Skeletal muscle cell (primary cell): Measurements from ENCODE around the gene EFHC1.

ENCODE experiments used
- DNase-seq: peaks from one replicate; pipeline ENCODE4 v3.0.0-alpha.2; 2010; ENCODE audit warnings: low read depth
- H3K4me3 ChIP-seq: 2 replicates; pipeline ENCODE4 v1.5.1; 2011; ENCODE audit warnings: low read depth, mild to moderate bottlenecking, control low read depth, low read length, moderate library complexity

The EFHC1 gene

DNA sequence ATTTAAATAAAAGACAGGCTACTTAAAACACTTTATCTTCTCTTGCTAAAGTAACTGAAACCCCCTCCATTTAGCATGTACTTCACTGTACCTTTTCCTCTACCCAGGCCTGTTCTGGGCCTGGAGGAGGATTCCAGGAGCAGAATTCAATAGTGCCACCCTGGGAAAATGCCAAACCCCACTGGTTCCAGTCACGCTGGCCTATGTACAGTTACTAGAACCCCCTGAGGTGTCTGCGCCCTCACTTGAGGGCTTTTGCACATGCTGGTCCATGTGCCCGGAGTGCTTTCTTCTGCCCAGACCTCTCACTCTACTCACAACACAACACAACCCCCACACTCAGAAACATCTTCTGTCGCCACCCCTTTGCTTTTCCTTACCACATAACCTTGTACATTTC, 111.3 kb downstream of the EFHC1 start:
- H3K4me3 ChIP-seq = no peak overlapping the region
- no peak for DNase-seq

DNA sequence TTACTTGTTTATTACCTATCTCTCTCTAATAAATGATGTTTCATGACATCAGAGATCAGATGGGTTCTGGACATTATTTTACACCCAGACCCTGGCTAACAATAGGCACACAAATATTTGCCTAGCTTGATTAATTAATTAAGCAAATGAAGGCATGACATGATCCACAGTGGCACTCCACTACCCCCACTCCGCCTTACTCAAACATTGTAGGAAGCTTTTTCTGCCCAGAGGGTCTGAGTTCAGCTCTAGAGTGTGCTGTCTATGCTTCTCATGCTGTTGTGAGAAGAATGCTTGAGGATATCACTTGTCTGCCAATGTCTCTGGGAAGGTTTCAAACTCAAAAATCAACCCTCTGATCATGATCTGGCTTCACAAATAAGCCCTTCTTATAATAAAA, 111.7 kb downstream of the EFHC1 start:
- no peak for DNase-seq

DNA sequence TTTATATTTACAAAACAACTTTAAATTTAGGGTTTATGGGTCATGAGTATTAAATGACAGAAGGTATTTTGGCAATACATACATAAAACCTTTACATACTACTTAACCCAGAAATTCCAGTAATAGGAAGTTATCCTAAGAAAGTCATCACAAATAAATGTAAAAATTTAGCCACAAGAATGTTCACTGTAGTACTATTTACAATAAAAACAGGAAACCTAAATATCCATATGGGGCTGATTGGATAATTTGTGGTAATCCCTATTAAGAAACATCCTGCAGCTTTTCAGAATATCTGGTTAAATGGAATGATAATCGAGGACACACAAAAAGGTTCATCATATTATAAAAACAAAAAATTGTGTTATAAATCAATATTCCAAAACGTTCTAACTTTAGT, 112.3 kb downstream of the EFHC1 start:
- no peak for DNase-seq
- H3K4me3 ChIP-seq = no peak overlapping the region

More for the DNA sequence above, 111.7 kb downstream of the EFHC1 start:
- H3K4me3 ChIP-seq = no peak overlapping the region

DNA sequence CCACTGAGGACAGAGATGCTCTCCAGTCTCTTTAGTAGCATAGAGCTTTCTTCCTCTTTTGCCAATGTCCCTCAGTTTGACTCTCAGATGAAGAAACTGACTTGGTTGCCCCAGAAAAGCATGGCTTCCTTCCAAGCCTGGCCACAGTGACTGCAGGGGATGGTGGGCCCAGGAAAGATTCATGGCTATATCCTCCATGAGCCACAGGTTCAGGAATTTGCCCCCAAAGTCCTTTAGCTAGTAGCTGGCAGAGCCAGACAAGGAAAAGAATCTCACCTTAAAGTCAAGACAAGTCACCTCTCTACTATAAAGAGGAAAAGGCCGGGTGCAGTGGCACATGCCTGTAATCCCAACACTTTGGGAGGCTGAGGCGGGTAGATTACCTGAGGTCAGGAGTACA, 113.3 kb downstream of the EFHC1 start:
- H3K4me3 ChIP-seq = no peak overlapping the region
- no peak for DNase-seq

DNA sequence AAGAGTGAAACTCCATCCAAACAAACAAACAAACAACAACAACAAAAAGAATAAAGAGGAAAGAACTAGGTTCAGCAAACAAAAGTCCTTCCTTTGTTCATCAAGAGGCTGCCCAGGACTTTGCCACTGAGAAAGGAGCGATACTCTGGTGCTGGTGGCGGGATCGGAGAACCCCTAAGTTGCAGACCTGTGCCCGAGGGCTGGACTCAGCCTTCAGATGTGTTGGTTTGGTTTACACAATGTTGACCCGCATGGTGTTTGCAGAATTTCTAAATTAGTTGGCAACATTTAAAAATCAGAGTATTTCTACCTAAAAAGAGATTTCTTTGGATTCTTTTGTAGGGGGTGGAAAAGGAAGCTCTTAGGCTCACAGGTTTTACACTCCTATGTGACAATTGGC, 114.2 kb downstream of the EFHC1 start:
- no peak overlapping the region for H3K4me3 ChIP-seq
- DNase-seq = no peak

DNA sequence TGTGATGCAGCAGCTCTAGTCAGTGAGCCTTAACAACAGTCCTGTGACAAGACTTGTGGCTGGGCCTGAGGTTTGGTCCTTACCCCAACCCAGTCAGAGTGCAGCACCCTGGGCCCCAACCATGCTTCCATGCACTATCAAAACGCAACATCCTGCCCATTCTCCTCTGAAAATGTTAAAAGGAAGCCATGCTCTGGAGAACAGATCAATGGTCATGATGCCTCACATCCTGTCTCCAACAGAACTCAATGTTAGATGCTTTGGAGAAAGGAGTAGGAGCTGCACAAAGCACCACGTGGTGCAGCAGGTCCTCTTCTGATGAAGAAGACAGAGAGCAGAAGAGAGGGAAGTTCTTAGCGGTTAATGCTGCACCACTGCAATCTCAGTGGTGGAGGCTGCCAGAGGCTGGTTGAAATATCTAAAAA, 114.8 kb downstream of the EFHC1 start:
- no peak for DNase-seq
- no peak overlapping the region for H3K4me3 ChIP-seq

DNA sequence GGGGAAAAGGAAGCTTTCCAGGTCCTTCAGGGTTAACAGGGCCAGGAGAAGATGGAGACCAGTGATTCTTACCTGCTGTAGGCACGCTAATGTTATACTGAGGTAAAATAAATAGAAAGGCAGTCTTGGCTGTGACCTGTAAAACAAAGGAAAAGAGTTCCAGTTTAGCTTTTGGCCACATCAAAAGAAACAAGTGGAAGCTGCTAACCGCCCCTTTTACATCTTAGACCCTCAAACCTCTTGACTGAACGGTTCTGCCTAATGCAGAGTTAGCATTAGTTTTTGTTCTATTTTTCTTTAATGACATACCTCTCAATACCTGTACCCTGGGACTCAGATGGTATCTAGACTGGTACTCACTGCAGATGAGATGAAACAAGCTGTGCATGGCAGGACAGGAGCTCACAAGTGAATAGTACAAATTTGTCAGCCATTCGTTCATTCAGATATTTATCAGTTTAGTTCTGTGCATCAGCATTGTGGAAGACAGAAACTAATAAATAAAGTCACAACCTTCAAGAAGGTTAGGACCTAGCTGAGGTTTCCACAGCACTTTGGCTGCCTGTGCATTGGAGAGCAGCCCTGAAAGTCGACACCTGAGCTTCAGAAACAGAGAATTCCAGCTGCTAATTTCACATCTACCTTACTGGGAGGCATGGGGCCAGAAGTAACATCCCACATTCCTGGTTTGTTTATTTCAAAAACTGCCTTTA, 115.7 kb downstream of the EFHC1 start:
- H3K4me3 ChIP-seq = no peak overlapping the region
- DNase-seq = no peak

DNA sequence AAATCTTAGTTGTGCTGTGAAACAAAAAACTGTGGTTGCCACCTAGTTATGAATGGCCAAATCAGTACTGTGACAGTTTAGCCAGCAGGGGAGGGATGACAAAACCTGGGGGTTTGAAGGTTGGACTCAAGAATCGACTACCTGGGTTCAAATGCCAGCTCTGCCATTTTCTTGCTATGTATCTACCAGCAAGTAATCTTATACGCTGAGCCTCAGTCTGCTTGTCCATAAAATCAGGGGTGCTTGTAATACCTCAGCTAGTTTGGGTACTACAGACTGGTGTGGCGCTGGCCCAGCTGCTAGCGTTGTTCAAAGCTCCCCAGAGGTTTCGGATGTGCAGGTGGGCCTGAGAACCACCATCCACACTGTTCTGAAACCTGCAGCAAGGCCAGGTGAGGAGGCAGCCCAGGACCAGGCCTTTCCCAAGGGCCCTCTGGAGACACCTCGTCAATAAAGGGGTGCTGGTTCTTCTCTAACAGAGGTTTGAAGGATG, 116.3 kb downstream of the EFHC1 start:
- DNase-seq = no peak
- no peak overlapping the region for H3K4me3 ChIP-seq

DNA sequence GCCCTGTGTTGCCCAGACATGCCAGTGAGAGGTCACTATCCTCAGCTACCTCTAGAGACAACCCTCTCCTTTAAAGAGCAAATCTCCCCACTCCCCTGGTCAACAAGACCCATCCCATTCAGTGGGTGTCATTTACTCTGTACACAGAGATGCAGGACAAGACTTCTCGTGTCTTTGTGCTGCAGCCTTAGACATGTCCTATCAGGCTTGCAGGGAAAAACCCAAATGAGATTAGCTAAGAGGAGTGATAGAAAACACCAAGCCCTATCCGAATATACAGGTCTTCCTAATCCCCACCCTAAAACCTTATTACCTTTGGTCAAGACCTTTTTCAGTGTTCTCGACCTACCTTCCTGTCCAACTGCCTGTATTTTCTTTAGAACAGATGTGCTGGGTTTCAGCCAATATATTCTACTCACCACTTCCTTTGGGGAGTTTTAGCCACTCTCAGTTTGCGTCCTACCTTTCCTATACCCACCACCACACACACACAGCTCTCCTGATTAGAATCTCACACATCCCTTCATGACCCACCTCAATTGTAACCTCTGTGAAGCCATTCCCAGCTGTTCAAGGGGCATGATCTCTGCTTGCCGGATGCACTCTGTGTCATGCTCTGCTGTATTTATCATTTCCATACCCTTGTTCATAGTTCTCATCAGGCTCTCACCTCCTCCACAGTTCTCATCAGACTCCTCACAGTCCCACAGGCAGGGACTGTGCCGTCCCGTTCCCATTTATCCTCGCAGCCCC, 117.0 kb downstream of the EFHC1 start:
- DNase-seq = no peak
- no peak overlapping the region for H3K4me3 ChIP-seq

DNA sequence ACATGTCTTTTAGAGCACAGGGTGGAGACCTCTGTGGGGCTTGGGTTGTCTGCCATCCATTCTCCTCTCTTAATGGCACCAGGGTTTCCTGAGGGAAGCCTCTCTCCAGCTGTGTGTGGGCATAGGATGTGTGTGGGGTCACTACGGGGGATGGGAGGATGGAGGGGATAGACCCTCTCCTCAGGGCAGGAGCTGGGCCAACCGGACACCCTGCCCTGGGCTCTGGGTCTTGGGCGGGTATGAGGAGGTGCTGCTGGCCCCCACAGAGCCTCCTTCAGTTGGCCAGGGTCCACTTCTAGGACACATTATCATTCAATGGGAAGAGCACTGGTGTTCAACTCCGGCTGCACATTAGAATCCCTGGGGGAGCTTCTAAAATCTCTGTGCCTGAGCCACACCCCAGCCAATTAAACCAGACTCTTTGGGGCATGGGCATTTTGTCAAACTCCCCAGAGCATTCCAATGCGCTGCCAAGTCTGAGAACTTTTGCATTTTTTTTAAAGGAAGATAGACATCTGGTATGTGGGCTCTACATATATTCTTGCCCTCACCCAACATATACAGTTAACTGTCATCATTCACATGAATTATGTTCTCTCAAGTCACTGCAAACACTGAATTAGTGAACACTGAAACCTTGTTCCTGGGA, 118.2 kb downstream of the EFHC1 start:
- H3K4me3 ChIP-seq = no peak overlapping the region
- no peak for DNase-seq

DNA sequence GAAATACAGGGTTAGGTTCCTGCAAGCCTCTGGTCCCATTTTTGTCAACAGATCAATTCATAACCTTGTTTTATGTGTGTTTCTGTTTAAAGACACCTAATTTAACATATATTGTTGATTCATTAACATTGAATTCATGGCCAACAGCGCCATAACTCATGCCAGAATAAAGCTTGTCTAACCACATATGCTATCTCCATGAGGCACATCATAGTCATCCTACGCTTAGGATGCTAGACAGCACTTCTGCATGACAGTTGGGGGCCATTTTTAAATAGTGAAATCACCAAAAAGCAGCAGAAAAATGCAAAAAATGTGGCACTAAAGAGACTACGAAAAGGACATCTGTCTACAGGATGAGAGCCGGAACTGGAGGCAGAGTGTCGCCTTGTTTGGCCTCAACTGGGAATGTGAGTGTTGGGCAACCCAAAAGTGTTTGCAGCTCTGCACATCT, 118.8 kb downstream of the EFHC1 start:
- DNase-seq = no peak
- H3K4me3 ChIP-seq = no peak overlapping the region

DNA sequence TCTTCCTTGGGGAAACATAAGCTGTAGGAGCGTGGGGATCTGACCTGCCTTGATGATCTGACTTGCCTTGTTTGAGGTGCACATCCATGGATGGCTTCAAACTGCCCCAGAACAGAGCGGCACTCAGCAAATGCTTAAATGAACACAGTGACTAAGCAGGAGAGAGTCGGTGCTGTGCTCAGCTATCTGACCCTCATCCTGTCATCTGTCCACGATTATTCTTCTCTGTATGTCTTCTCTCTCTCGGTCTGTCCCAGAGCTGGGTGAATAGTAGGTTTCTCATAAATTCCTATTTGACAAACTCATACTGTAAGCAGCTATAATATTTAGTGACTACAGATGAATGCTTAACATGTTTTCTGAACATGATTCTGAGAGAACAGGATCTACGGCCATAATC, 119.5 kb downstream of the EFHC1 start:
- H3K4me3 ChIP-seq = no peak overlapping the region
- DNase-seq = no peak

DNA sequence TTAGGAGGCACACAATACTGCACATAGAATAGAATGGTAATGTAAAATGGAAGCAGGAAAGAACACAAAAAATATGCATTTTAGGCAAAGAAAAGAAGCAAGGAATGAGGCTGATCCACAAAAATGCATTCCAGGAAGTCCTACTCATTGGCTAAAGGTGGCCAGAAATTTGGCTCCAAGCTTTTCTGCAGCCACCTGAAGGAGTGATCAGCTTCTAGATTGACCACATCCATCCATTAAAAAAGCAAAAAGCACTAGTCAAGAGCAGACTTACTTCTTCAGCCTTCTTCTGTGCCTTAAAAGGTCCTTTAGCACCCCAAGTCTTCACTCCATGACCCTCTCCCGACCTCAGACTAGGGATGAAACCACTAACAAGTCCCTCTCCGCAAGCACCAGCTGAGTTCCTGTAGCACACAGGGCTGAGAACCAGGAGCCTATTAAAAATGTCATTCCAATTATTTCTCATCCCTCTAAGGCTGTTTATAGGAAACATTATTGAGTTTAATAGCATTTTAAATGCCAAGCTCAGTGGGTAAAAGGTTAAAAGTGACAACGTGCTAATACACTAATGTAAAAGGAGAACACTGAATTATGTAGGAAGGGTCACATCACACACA, 120.3 kb downstream of the EFHC1 start:
- DNase-seq = no peak
- H3K4me3 ChIP-seq = no peak overlapping the region

DNA sequence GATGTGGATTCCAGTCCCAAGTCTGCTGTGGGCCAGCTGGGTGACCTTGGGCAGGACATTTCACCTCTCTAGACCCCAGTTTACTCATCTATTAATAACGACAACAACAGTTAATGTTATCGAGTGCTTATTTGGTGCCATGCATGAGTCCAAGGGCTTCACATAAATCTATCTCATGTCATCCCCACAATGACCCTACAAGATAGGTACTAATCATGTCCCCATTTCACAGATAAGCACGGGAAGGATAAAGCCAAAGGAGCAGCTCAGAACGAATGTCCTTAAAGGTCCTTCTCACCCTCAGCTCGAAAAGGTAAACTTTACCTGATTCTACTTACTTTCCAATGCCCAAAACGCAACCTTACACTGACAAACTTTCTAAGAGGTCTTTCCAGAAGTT, 121.0 kb downstream of the EFHC1 start:
- no peak for DNase-seq
- H3K4me3 ChIP-seq = no peak overlapping the region

DNA sequence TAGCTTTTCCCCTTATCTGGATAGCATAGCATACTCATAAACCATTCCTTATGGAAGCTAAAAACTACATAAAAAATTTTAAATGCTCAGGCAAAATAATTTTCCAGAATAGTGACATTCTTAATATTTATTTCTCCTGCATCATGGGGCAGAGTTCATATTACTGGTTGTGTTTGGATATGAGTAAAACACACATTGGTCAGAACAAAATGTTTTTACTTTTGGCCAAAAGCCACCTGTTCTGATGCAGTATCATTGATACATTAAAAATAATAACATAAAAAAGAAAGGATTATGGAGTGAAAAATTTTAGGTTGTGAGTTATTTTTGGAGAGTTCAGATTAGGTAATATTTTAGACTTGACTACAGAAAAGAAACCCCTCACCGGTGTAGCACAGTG, 123.1 kb downstream of the EFHC1 start:
- no peak overlapping the region for H3K4me3 ChIP-seq
- DNase-seq = no peak

DNA sequence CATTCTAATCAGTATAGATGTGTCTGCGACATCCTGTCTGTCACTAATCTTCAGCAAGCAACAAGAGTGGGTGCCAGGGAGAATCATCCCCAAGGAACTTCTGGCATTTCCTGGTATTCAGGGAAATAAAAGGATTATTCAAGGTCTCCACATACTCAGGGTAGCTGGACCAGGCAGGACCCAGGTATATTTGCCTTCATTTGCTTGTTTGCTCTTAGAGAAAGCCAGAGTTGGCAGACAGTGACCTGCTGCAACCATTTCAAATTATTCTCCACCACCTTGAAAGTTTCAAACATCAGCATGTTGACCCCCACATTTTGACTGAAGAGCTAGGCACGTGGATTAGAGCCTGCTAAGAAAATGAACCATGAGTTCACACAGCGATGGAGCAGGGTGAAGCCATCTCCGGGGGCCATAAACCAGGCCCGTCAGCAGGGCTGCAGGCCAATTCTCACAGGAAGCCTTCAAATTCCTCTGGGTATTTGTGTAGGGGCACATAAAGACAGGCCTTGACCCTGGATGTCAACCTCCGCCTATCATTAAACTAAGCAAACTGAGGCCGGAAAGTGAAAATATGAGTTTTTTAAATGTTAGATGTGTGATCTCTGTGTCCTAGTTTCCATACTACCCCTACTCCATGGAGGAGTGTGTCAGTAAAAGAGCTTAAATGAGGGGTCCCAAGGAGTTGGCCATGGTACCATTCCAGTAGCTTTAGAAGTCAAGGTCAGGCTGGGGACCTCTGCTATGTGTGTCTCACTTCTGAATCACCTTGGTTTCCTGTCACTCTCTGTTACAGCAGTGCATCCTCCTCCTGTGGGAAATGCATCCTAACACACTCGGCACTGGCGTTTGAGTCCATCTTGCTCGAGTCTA, 123.8 kb downstream of the EFHC1 start:
- H3K4me3 ChIP-seq = no peak overlapping the region
- no peak for DNase-seq

DNA sequence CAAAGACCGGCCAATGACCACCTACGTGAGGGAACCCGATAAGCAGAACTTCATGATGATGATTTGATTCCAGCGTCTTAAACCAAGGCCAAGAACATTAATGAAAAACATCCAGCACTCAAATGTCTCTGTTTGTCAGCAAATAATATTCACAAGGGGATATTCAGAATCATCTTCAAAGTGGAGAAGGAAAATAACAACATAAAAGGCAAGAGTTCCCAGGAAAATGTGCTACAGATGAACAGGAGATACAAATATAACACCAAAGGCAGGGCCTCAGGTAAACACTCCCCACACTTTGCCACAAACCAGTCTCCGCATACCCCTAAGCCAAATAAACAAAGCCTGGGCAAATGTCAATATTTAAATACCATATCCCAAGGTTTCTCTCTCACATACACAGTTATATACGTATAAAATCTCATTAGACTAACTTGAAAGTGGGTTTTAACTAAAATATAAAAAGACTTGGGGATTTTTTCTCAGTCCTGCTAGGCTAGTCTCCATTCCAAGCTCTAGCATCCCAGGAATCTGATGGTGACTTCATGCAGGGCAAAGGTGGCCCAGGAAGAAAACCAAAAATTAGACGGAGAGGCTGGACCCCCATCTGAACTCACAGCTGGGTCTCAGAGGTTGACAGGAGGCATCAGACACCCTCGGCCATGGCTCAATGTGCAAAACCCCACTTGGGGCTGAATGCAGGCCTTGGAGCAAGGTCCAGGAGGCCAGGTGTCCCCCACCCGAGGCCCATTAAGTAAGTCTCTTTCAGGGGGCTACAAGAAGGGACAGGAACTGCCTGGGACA, 124.7 kb downstream of the EFHC1 start:
- H3K4me3 ChIP-seq = no peak overlapping the region
- DNase-seq = no peak

DNA sequence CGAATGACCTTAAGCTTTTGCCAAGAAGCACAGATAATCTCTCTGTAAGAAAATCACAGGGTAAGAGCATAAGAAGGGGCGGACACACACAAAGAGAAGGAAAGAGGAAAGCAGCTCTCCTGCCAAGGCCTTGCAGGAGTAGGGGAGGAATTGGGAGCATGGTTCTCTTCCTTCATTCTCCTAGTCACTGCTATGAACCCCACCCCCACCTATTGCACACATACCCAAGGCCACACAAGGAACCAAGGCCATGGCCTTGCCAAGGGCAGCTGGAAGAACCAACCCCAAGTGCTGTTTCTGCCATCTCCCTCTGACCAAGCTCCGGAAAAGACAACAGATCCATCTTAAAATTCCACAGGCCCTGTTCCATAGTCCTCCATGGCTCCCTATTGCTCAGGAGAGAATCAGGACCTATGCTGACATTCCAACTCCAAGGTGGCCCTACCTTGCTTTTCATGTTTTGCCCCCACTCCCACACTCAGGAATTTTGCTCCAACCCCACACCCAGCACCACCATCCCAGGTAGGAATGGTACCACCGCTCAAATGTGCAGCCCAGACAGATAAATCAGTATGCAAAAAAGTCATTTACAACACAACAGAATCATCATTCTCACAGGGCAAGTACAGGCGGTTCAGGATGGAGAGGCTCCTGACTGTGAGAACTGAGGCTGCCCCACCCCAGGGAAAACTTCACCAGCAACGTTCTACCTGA, 125.4 kb downstream of the EFHC1 start:
- DNase-seq = no peak
- no peak overlapping the region for H3K4me3 ChIP-seq
